Measurements from ENCODE around the gene KLF3.

The KLF3 gene

GRCh38 chr4:38728631-38729141, 64.7 kb downstream of the KLF3 start:
- POLR2A ChIA-PET: no interaction called here
- no peak overlapping the region for H3K4me3 ChIP-seq (ENCODE audit: low read depth, low read length)
- peaks cover 2% of the 10 kb centered on the region; the same call in 1 of the 2 replicates for H3K4me1 ChIP-seq (ENCODE audit: control insufficient read depth, insufficient read depth, low read length)
- no peaks in the 10 kb centered on the region for H3K9me3 ChIP-seq (ENCODE audit: control insufficient read depth, insufficient read depth, low read depth, low read length)
- TF ChIP-seq SCRT1 (tag by site-specific recombination; IDR thresholded peaks at IDR 0.05; ENCODE audit: borderline replicate concordance) (no peak), RBAK (tag by site-specific recombination; IDR thresholded peaks at IDR 0.05) (no peak), ZNF571 (tag by site-specific recombination; IDR thresholded peaks at IDR 0.05) (no peak), ZBTB49 (tag by site-specific recombination; IDR thresholded peaks at IDR 0.05; ENCODE audit: low read depth) (no peak), ZNF621 (tag by site-specific recombination; IDR thresholded peaks at IDR 0.05) (no peak), ZBTB1 (tag by site-specific recombination; IDR thresholded peaks at IDR 0.05) (no peak), GLI4 (tag by site-specific recombination; IDR thresholded peaks at IDR 0.05) (no peak), ZNF10 (tag by site-specific recombination; IDR thresholded peaks at IDR 0.05) (no peak), PRDM10 (tag by site-specific recombination; IDR thresholded peaks at IDR 0.05) (no peak), ZNF791 (tag by site-specific recombination; IDR thresholded peaks at IDR 0.05) (no peak), ZNF214 (tag by site-specific recombination; IDR thresholded peaks at IDR 0.05; ENCODE audit: borderline replicate concordance) (no peak), YY1 (tag by site-specific recombination; IDR thresholded peaks at IDR 0.05) (no peak), ZSCAN23 (tag by site-specific recombination; IDR thresholded peaks at IDR 0.05) (no peak), ZNF133 (tag by site-specific recombination; IDR thresholded peaks at IDR 0.05) (no peak), OSR2 (tag by site-specific recombination; IDR thresholded peaks at IDR 0.05) (no peak), ZNF544 (tag by site-specific recombination; IDR thresholded peaks at IDR 0.05) (no peak), ZBTB10 (tag by site-specific recombination; IDR thresholded peaks at IDR 0.05) (no peak), ZBTB8A (tag by site-specific recombination; IDR thresholded peaks at IDR 0.05) (no peak)
- H3K36me3 ChIP-seq (ENCODE audit: control insufficient read depth in 2 of 2, insufficient read depth in 1 of 2, low read length in 2 of 2): no peaks in the 10 kb centered on the region
- CTCF ChIA-PET: interaction anchor here (0.6 to 2.0 kb wide), 4 partner anchors 409 to 1577 kb away, joined by 3 to 10 read pairs (median 4); no protein-coding TSS in a partner anchor
- no peak overlapping the region for H3K27ac ChIP-seq (ENCODE audit: extremely low read depth, low read depth, low read length)
